Non-pigmented ciliary epithelial cell (primary cell): ENCODE data around the gene ANK3.

ENCODE experiments used
- DNase-seq: peaks from one replicate; pipeline ENCODE4 v3.0.0-alpha.2; 2010; ENCODE audit warnings: low read depth

ANK3 gene

GRCh38 chr10:60222047-60222446 lies 167.6 kb downstream of the ANK3 start:
- no peak for DNase-seq

- DNase-seq, result no peak
These were observed 177.5 kb downstream of the ANK3 start for GRCh38 chr10:60212195-60212594.

GRCh38 chr10:60209874-60210570 lies 179.7 kb downstream of the ANK3 start:
- no peak for DNase-seq

GRCh38 chr10:60208676-60209269 lies 180.9 kb downstream of the ANK3 start:
- DNase-seq, result no peak

- DNase-seq, result no peak
These were observed 181.8 kb downstream of the ANK3 start for GRCh38 chr10:60207894-60208293.

GRCh38 chr10:60206735-60207134 lies 182.9 kb downstream of the ANK3 start:
- DNase-seq, result no peak

- no peak for DNase-seq
These were observed 183.9 kb downstream of the ANK3 start for GRCh38 chr10:60205741-60206140.

GRCh38 chr10:60203993-60204618 lies 185.6 kb downstream of the ANK3 start:
- DNase-seq, result no peak

GRCh38 chr10:60200682-60201053 lies 189.0 kb downstream of the ANK3 start:
- no peak for DNase-seq

GRCh38 chr10:60200012-60200681 lies 189.5 kb downstream of the ANK3 start:
- no peak for DNase-seq

- no peak for DNase-seq
These were observed 192.5 kb downstream of the ANK3 start for GRCh38 chr10:60197206-60197605.

- no peak for DNase-seq
These were observed 195.3 kb downstream of the ANK3 start for GRCh38 chr10:60194421-60194820.

GRCh38 chr10:60192946-60193345 lies 196.7 kb downstream of the ANK3 start:
- DNase-seq, result no peak

GRCh38 chr10:60189861-60190475 lies 199.7 kb downstream of the ANK3 start:
- DNase-seq, result no peak

GRCh38 chr10:60188548-60188947 lies 201.1 kb downstream of the ANK3 start:
- no peak for DNase-seq

- no peak for DNase-seq
These were observed 202.0 kb downstream of the ANK3 start for GRCh38 chr10:60187691-60188090.

- no peak for DNase-seq
These were observed 203.2 kb downstream of the ANK3 start for GRCh38 chr10:60186315-60187071.

- no peak for DNase-seq
These were observed 204.3 kb downstream of the ANK3 start for GRCh38 chr10:60185421-60185820.

- DNase-seq, result no peak
These were observed 207.0 kb downstream of the ANK3 start for GRCh38 chr10:60182691-60183090.

- no peak for DNase-seq
These were observed 212.8 kb downstream of the ANK3 start for GRCh38 chr10:60176925-60177324.

GRCh38 chr10:60175441-60175971 lies 214.2 kb downstream of the ANK3 start:
- DNase-seq, result no peak
